GM21723 (cell line): ENCODE measurements around the gene VPS13C.

ENCODE experiments used
- ATAC-seq: cut with Tn5 transposase; IDR thresholded peaks from one replicate; pipeline ENCODE4 v1.9.1; 2021; ENCODE audit warnings: mild to moderate bottlenecking, moderate library complexity; ENCODE audit not compliant: unreplicated experiment

The VPS13C gene

GRCh38 chr15:61820951-61821350 is 239.3 kb downstream of the VPS13C start:
- no peak for ATAC-seq

- no peak for ATAC-seq
Observed at GRCh38 chr15:61820212-61820611, 240.0 kb downstream of the VPS13C start.

- no peak for ATAC-seq
Observed at GRCh38 chr15:61819386-61819785, 240.9 kb downstream of the VPS13C start.

- no peak for ATAC-seq
Observed at GRCh38 chr15:61818801-61819200, 241.4 kb downstream of the VPS13C start.

- no peak for ATAC-seq
Observed at GRCh38 chr15:61816856-61817255, 243.4 kb downstream of the VPS13C start.

- no peak for ATAC-seq
Observed at GRCh38 chr15:61815356-61816083, 244.7 kb downstream of the VPS13C start.

- no peak for ATAC-seq
Observed at GRCh38 chr15:61812476-61812875, 247.8 kb downstream of the VPS13C start.

- ATAC-seq = no peak
Observed at GRCh38 chr15:61811952-61812351, 248.3 kb downstream of the VPS13C start.

- no peak for ATAC-seq
Observed at GRCh38 chr15:61809216-61809615, 251.0 kb downstream of the VPS13C start.

- no peak for ATAC-seq
Observed at GRCh38 chr15:61807281-61807929, 252.8 kb downstream of the VPS13C start.
